ENCODE measurements around the gene DAND5.

Gene DAND5

GRCh38 chr19:12979974-12980373, 10.6 kb downstream of the DAND5 start:
- in situ Hi-C loops (cut with HindIII; ENCODE audit: low sequenced_read_pairs) = no loop called here
- no peak for TF ChIP-seq CTCF (IDR thresholded peaks at IDR 0.05; ENCODE audit: low read depth, low read length, missing control alignments)
- H3K4me3 ChIP-seq (ENCODE audit: low read depth, low read length) = no peak overlapping the region
- DNase-seq (ENCODE audit: low read depth) = no peak

GRCh38 chr19:12982648-12983047, 13.3 kb downstream of the DAND5 start:
- H3K4me3 ChIP-seq (ENCODE audit: low read depth, low read length) = no peak overlapping the region
- in situ Hi-C loops (cut with HindIII; ENCODE audit: low sequenced_read_pairs) = no loop called here
- no peak for DNase-seq (ENCODE audit: low read depth)
- TF ChIP-seq CTCF (IDR thresholded peaks at IDR 0.05; ENCODE audit: low read depth, low read length, missing control alignments) = no peak

- in situ Hi-C loops (cut with HindIII; ENCODE audit: low sequenced_read_pairs) = no loop called here
- H3K4me3 ChIP-seq (ENCODE audit: low read depth, low read length) = peak overlapping the region; percentile 36
- DNase-seq (ENCODE audit: low read depth) = no peak
- TF ChIP-seq CTCF (IDR thresholded peaks at IDR 0.05; ENCODE audit: low read depth, low read length, missing control alignments) = no peak
These were observed 13.7 kb downstream of the DAND5 start for GRCh38 chr19:12983091-12983490.

- no peak for DNase-seq (ENCODE audit: low read depth)
- in situ Hi-C loops (cut with HindIII; ENCODE audit: low sequenced_read_pairs) = no loop called here
- H3K4me3 ChIP-seq (ENCODE audit: low read depth, low read length) = peak overlapping the region; percentile 36
- TF ChIP-seq CTCF (IDR thresholded peaks at IDR 0.05; ENCODE audit: low read depth, low read length, missing control alignments) = peak; percentile 84
These were observed 14.3 kb downstream of the DAND5 start for GRCh38 chr19:12983542-12984142.

- TF ChIP-seq CTCF (IDR thresholded peaks at IDR 0.05; ENCODE audit: low read depth, low read length, missing control alignments) = no peak
- DNase-seq (ENCODE audit: low read depth) = no peak
- no peak overlapping the region for H3K4me3 ChIP-seq (ENCODE audit: low read depth, low read length)
- in situ Hi-C loops (cut with HindIII; ENCODE audit: low sequenced_read_pairs) = no loop called here
These were observed 14.8 kb downstream of the DAND5 start for GRCh38 chr19:12984143-12984627.

- H3K4me3 ChIP-seq (ENCODE audit: low read depth, low read length) = no peak overlapping the region
- TF ChIP-seq CTCF (IDR thresholded peaks at IDR 0.05; ENCODE audit: low read depth, low read length, missing control alignments) = no peak
- no peak for DNase-seq (ENCODE audit: low read depth)
- in situ Hi-C loops (cut with HindIII; ENCODE audit: low sequenced_read_pairs) = no loop called here
These were observed 15.3 kb downstream of the DAND5 start for GRCh38 chr19:12984683-12985048.

Measured in astrocyte of the cerebellum (primary cell).